Peyer's patch (tissue), 4 donors: ENCODE measurements around the gene ARSH.

Source experiments
- CTCF ChIP-seq, 6 experiments: fragments of 450-650 bp in 4 of 6; fragments of 200-600 bp in 2 of 6; sonication (generic) in 1 of 6; IDR thresholded peaks; one replicate each; pipeline ENCODE4 v1.5.1; 2017 to 2019; ENCODE audit warnings: antibody characterized with exemption in 6 of 6, mild to moderate bottlenecking in 3 of 6, moderate library complexity in 1 of 6
- POLR2A ChIP-seq, 2 donors: fragments of 450-650 bp; IDR thresholded peaks; one replicate each; pipeline ENCODE4 v1.5.1; 2017; ENCODE audit warnings: antibody characterized with exemption in 2 of 2, mild to moderate bottlenecking in 2 of 2, moderate library complexity in 2 of 2

DNA sequence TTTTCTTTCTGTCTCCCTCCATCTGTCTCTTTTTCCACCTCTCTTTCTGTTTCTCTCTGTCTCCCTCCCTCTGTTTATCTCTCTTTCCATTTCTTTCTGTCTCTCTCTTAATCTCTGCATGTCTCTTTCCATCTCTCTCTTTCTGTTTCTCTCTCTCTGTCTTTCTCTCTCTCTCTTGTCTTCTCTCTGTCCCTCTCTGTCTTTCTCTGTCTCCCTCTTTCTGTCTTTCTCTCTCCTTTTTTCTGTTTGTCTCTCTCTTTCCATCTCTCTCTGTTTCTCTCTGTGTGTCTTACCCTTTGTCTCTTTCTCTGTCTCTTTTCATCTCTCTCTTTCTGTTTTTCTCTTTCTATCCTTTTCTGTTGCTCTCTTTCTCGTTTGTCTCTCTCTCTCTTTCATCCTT is 69.6 kb downstream of the ARSH start:
- TF ChIP-seq POLR2A (IDR thresholded peaks at IDR 0.05) (no peak), CTCF (IDR thresholded peaks at IDR 0.05) (no peak)
